Measurements from ENCODE around the gene VMP1. TPM values are rescaled to one million over a fixed set of nuclear protein-coding genes. Genes with fewer than 3 reads are reported as not detected.

Gene VMP1
- total and polyA plus RNA-seq, 2 of the 13 experiments (the other 11 are each of a cell fraction or from before 2014, with no cell fraction given): 186 to 271 TPM

DNA sequence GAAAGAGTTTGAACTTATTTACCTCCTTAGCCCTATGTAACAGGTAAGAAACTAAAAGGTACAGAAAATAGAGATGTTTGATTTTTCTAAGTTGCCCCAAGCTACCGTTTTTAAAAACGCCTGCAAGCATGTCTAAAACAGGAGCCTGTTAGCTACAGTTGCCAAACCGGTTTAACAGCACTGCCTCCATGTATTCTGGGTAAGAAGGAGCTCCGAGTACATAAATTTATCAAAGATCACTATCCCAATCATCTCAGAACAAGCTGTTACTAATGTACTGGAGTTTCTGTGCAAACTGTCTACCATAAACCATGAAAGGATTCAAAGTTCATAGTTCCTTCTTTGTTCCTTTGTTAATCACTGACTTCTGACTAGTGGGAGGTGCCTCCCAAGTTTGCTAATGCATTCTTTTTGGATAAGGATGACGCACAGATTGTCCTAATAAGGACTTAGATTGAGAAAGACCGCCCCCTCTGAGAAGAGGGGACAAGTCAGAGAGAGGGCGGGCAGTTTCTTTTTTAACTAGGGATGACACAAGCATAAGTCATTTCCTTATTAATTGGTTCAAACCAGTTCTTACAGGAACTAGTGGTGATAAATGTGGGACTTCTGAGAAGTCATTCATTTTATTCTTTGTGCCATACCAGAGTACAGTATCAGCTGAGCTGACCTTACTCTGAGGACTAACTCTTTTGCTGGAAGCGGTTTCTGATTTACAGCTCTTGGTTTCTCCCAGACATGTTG, 130.0 kb downstream of the VMP1 start (continued):
- TF ChIP-seq, protein P1, sequence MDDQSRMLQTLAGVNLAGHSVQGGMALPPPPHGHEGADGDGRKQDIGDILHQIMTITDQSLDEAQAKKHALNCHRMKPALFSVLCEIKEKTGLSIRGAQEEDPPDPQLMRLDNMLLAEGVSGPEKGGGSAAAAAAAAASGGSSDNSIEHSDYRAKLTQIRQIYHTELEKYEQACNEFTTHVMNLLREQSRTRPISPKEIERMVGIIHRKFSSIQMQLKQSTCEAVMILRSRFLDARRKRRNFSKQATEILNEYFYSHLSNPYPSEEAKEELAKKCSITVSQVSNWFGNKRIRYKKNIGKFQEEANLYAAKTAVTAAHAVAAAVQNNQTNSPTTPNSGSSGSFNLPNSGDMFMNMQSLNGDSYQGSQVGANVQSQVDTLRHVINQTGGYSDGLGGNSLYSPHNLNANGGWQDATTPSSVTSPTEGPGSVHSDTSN (CRISPR knock-in tag; IDR thresholded peaks at IDR 0.05; ENCODE audit: borderline replicate concordance): 0 out of 2 replicates have a peak, but pooled peaks have one; percentile 53
- TF ChIP-seq NFKB2 (CRISPR knock-in tag; IDR thresholded peaks at IDR 0.05; ENCODE audit: borderline replicate concordance): no peak
- TF ChIP-seq, protein P2, sequence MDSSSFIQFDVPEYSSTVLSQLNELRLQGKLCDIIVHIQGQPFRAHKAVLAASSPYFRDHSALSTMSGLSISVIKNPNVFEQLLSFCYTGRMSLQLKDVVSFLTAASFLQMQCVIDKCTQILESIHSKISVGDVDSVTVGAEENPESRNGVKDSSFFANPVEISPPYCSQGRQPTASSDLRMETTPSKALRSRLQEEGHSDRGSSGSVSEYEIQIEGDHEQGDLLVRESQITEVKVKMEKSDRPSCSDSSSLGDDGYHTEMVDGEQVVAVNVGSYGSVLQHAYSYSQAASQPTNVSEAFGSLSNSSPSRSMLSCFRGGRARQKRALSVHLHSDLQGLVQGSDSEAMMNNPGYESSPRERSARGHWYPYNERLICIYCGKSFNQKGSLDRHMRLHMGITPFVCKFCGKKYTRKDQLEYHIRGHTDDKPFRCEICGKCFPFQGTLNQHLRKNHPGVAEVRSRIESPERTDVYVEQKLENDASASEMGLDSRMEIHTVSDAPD (CRISPR knock-in tag; IDR thresholded peaks at IDR 0.05): no peak; the same call in 1 of the 2 replicates
- no peak for TF ChIP-seq ZNF263 (CRISPR knock-in tag; IDR thresholded peaks at IDR 0.05)
- TF ChIP-seq MEF2D (CRISPR knock-in tag; IDR thresholded peaks at IDR 0.05): peak; percentile 86
- peak; percentile 73; the same call in 1 of the 2 replicates for TF ChIP-seq NAIF1 (CRISPR knock-in tag; IDR thresholded peaks at IDR 0.05; ENCODE audit: borderline replicate concordance)
- no peak for TF ChIP-seq RFX1 (IDR thresholded peaks at IDR 0.05)
- no peak for TF ChIP-seq SOX6 (IDR thresholded peaks at IDR 0.05)
- TF ChIP-seq SOX6 (CRISPR knock-in tag; IDR thresholded peaks at IDR 0.05): peak; percentile 99
- peak; percentile 92 for TF ChIP-seq HNF4G (IDR thresholded peaks at IDR 0.05; ENCODE audit: borderline replicate concordance, low read depth, low read length)
- TF ChIP-seq HNF4G (CRISPR knock-in tag; IDR thresholded peaks at IDR 0.05; ENCODE audit: borderline replicate concordance, low read depth): peak; percentile 69; the same call in 1 of the 2 replicates
- peak; percentile 33; the same call in 1 of the 2 replicates for TF ChIP-seq ZNF317 (CRISPR knock-in tag; IDR thresholded peaks at IDR 0.05)
- peak; percentile 85 for TF ChIP-seq HMG20A (CRISPR knock-in tag; IDR thresholded peaks at IDR 0.05; ENCODE audit: borderline replicate concordance)
- TF ChIP-seq ZNF205 (CRISPR knock-in tag; IDR thresholded peaks at IDR 0.05): no peak
- TF ChIP-seq RARA (CRISPR knock-in tag; IDR thresholded peaks at IDR 0.05): peak; percentile 77
- TF ChIP-seq, protein P3, sequence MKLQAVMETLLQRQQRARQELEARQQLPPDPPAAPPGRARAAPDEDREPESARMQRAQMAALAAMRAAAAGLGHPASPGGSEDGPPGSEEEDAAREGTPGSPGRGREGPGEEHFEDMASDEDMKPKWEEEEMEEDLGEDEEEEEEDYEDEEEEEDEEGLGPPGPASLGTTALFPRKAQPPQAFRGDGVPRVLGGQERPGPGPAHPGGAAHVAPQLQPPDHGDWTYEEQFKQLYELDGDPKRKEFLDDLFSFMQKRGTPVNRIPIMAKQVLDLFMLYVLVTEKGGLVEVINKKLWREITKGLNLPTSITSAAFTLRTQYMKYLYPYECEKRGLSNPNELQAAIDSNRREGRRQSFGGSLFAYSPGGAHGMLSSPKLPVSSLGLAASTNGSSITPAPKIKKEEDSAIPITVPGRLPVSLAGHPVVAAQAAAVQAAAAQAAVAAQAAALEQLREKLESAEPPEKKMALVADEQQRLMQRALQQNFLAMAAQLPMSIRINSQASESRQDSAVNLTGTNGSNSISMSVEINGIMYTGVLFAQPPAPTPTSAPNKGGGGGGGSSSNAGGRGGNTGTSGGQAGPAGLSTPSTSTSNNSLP (IDR thresholded peaks at IDR 0.05; ENCODE audit: low read depth, low read length): peak; percentile 98
- no peak for TF ChIP-seq TCF12 (IDR thresholded peaks at IDR 0.05)
- TF ChIP-seq TCF12 (CRISPR knock-in tag; IDR thresholded peaks at IDR 0.05): no peak; the same call in 1 of the 2 replicates
- peak; percentile 95 for TF ChIP-seq SP5 (CRISPR knock-in tag; IDR thresholded peaks at IDR 0.05; ENCODE audit: borderline replicate concordance, low read depth)
- TF ChIP-seq ZNF777 (CRISPR knock-in tag; IDR thresholded peaks at IDR 0.05): no peak
- TF ChIP-seq ZNF724P (CRISPR knock-in tag; IDR thresholded peaks at IDR 0.05; ENCODE audit: borderline replicate concordance): no peak
- TF ChIP-seq, protein P4, sequence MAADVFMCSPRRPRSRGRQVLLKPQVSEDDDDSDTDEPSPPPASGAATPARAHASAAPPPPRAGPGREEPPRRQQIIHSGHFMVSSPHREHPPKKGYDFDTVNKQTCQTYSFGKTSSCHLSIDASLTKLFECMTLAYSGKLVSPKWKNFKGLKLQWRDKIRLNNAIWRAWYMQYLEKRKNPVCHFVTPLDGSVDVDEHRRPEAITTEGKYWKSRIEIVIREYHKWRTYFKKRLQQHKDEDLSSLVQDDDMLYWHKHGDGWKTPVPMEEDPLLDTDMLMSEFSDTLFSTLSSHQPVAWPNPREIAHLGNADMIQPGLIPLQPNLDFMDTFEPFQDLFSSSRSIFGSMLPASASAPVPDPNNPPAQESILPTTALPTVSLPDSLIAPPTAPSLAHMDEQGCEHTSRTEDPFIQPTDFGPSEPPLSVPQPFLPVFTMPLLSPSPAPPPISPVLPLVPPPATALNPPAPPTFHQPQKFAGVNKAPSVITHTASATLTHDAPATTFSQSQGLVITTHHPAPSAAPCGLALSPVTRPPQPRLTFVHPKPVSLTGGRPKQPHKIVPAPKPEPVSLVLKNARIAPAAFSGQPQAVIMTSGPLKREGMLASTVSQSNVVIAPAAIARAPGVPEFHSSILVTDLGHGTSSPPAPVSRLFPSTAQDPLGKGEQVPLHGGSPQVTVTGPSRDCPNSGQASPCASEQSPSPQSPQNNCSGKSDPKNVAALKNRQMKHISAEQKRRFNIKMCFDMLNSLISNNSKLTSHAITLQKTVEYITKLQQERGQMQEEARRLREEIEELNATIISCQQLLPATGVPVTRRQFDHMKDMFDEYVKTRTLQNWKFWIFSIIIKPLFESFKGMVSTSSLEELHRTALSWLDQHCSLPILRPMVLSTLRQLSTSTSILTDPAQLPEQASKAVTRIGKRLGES (CRISPR knock-in tag; IDR thresholded peaks at IDR 0.05; ENCODE audit: borderline replicate concordance): 0 out of 2 replicates have a peak, but pooled peaks have one; percentile 72
- TF ChIP-seq WIZ (CRISPR knock-in tag; IDR thresholded peaks at IDR 0.05): no peak
